Loucy (cell line): Measurements from ENCODE around the gene PRR23A.

Source experiments
- H2AFZ ChIP-seq: fragments of 200-600 bp; sonication (generic); 2 replicates; pipeline ENCODE4 v1.6.0; 2016; ENCODE audit warnings: antibody characterized with exemption, mild to moderate bottlenecking, low read length, moderate library complexity
- H3F3A ChIP-seq: fragments of 200-600 bp; 2 replicates; pipeline ENCODE4 v1.6.0; 2016; ENCODE audit warnings: antibody characterized with exemption, low read depth, mild to moderate bottlenecking
- H3K27me3 ChIP-seq: fragments of 200-600 bp; sonication (generic); 2 replicates; pipeline ENCODE4 v1.6.1; 2014; ENCODE audit warnings: low read length, mild to moderate bottlenecking; ENCODE audit not compliant: insufficient read depth, poor library complexity, severe bottlenecking
- H3K36me3 ChIP-seq: fragments of 200-600 bp; sonication (generic); 2 replicates; pipeline ENCODE4 v1.6.1; 2016; ENCODE audit warnings: low read length; ENCODE audit not compliant: insufficient read depth
- H3K4me1 ChIP-seq: fragments of 200-600 bp; sonication (generic); 2 replicates; pipeline ENCODE4 v1.5.1; 2014; ENCODE audit warnings: low read length, mild to moderate bottlenecking; ENCODE audit not compliant: insufficient read depth, poor library complexity, severe bottlenecking
- H3K4me2 ChIP-seq: fragments of 200-600 bp; sonication (generic); 2 replicates; pipeline ENCODE4 v1.6.0; 2014; ENCODE audit warnings: antibody characterized with exemption, low read length, low read depth, mild to moderate bottlenecking; ENCODE audit not compliant: poor library complexity, severe bottlenecking
- H3K4me3 ChIP-seq: fragments of 200-600 bp; sonication (generic); 2 replicates; pipeline ENCODE4 v1.5.1; 2014; ENCODE audit warnings: low read length, mild to moderate bottlenecking, mixed read lengths; ENCODE audit not compliant: poor library complexity, severe bottlenecking
- H3K79me2 ChIP-seq: fragments of 200-600 bp; sonication (generic); 2 replicates; pipeline ENCODE4 v1.6.1; 2014; ENCODE audit warnings: low read length; ENCODE audit not compliant: insufficient read depth
- H3K9ac ChIP-seq: fragments of 200-600 bp; sonication (generic); 2 replicates; pipeline ENCODE4 v1.6.0; 2014; ENCODE audit warnings: mild to moderate bottlenecking, low read depth, low read length, moderate library complexity; ENCODE audit not compliant: poor library complexity, severe bottlenecking
- H3K9me2 ChIP-seq: fragments of 200-600 bp; sonication (generic); replicated peaks from 2 replicates; pipeline ENCODE4 v1.6.1; 2016; ENCODE audit warnings: low read depth, low read length, mixed read lengths
- H3K9me3 ChIP-seq: fragments of 200-600 bp; sonication (generic); 2 replicates; pipeline ENCODE4 v1.6.1; 2014; ENCODE audit warnings: mild to moderate bottlenecking, antibody characterized with exemption, low read length, low read depth; ENCODE audit not compliant: insufficient read depth
- H4K20me1 ChIP-seq: fragments of 200-600 bp; sonication (generic); 2 replicates; pipeline ENCODE4 v1.6.0; 2014; ENCODE audit warnings: antibody characterized with exemption, low read length, mild to moderate bottlenecking; ENCODE audit not compliant: insufficient read depth, poor library complexity, severe bottlenecking
- EZH2phosphoT487 ChIP-seq: fragments of 200-600 bp; IDR thresholded peaks from 2 replicates; pipeline ENCODE4 v1.6.1; 2018; ENCODE audit warnings: antibody characterized with exemption, mild to moderate bottlenecking, moderate library complexity, borderline replicate concordance
- TF ChIP-seq, protein P1 (sequence below): fragments of 200-600 bp; sonication (generic); conservative IDR thresholded peaks from 2 replicates; pipeline ENCODE4 v1.5.1; 2014; ENCODE audit warnings: mild to moderate bottlenecking, antibody characterized with exemption, low read length

The PRR23A gene

DNA sequence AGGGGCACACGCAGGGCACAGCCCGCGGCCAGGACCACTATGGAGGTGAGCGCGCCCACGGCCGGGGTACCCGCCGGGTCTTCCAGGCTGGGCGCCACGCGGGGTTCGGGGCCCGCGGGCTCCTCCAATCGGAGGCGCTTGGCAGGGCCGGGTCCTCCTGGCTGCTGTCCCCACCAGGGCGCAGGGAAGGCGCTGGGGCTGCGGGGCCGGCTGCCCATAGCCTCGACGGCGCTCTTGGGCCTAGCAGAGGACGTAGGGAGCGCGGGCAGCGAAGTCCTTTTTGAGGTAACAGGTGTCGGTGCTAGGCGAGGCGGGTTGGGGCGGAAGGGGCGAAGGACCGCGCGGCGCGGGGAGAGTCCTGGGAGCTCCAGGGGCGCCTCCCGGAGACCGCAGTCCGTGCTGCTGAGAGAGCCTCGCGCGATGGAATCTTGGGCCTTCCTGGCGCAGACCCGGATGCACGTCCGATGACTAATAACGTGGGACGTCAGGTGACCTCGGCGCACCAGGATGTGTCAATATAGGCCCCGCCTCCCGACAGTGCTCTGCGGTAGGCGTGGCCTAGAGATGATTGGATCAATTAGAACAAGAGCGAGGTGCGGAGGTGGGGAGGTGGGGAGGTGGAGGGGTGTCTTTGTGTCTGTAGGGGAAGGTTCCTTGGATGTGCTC lies at the start of gene PRR23A:
TSS of gene PRR23A (minus strand) at position 218 of the 666 bp plus-strand sequence. CDS start at position 218, 0 bp downstream.
- H3K4me3 ChIP-seq, result no peak within 1 kb of the TSS
- no peaks in the 10 kb centered on the region for H4K20me1 ChIP-seq
- no peak within 1 kb of the TSS for H3K9ac ChIP-seq
- H3K79me2 ChIP-seq, result no peaks in the 10 kb centered on the region
- TF ChIP-seq, protein P1, sequence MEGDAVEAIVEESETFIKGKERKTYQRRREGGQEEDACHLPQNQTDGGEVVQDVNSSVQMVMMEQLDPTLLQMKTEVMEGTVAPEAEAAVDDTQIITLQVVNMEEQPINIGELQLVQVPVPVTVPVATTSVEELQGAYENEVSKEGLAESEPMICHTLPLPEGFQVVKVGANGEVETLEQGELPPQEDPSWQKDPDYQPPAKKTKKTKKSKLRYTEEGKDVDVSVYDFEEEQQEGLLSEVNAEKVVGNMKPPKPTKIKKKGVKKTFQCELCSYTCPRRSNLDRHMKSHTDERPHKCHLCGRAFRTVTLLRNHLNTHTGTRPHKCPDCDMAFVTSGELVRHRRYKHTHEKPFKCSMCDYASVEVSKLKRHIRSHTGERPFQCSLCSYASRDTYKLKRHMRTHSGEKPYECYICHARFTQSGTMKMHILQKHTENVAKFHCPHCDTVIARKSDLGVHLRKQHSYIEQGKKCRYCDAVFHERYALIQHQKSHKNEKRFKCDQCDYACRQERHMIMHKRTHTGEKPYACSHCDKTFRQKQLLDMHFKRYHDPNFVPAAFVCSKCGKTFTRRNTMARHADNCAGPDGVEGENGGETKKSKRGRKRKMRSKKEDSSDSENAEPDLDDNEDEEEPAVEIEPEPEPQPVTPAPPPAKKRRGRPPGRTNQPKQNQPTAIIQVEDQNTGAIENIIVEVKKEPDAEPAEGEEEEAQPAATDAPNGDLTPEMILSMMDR, result no peak
- no peak for TF ChIP-seq EZH2phosphoT487
- no peaks in the 10 kb centered on the region for H3K9me3 ChIP-seq
- H3K9me2 ChIP-seq, result no peaks in the 10 kb centered on the region
- no peaks in the 10 kb centered on the region for H3F3A ChIP-seq
- no peaks in the 10 kb centered on the region for H3K27me3 ChIP-seq
- H3K4me2 ChIP-seq, result no peak within 1 kb of the TSS
- no peaks in the 10 kb centered on the region for H3K36me3 ChIP-seq
- no peaks in the 10 kb centered on the region for H3K4me1 ChIP-seq
- no peak within 1 kb of the TSS for H2AFZ ChIP-seq

DNA sequence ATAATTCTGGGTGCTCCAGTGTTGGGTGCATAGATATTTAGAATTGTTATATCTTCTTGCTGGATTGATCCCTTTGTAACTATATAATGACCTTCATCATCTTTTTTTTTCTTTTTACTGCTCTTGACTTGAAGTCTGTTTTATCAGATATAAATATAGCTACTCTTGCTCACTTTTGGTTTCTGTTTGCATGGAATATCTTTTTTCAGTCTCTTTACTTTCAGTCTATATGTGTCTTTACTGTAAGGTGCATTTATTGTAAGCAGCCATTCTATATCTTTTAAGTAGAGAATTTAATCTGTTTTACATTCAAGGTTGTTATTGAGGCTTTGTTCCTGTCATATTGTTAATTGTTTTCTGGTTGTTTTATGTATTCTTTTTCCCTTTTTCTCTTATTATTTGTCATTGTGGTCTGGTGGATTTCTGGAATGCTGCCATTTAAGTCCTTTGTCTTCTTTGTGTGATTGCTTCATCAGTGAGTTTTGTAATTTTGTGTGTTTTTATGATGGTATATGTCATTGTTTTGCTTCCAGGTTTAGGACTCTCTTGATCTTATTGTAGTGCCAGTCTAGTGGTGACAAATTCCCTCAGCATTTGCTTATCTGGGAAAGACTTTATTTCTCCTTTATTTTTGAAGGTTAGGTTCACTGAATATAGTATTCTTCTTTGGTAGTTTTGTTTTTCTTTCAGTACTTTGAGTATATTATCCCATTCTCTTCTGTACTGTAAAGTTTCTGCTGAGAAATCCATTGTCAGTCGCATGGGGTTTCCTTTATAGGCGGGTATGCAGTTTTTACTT lies 46.9 kb upstream of the PRR23A start:
- no peak overlapping the region for H2AFZ ChIP-seq
- no peaks in the 10 kb centered on the region for H3K4me1 ChIP-seq
- H3K36me3 ChIP-seq, result no peaks in the 10 kb centered on the region
- no peak overlapping the region for H3K4me3 ChIP-seq
- no peaks in the 10 kb centered on the region; the same call in 1 of the 2 replicates for H3K9me3 ChIP-seq
- H3F3A ChIP-seq, result no peaks in the 10 kb centered on the region
- H3K27me3 ChIP-seq, result no peaks in the 10 kb centered on the region
- H3K79me2 ChIP-seq, result no peaks in the 10 kb centered on the region
- H3K9ac ChIP-seq, result no peak overlapping the region
- H4K20me1 ChIP-seq, result no peaks in the 10 kb centered on the region
- H3K9me2 ChIP-seq, result no peaks in the 10 kb centered on the region
- no peak for TF ChIP-seq EZH2phosphoT487
- TF ChIP-seq, protein P1, result no peak
- H3K4me2 ChIP-seq, result no peak overlapping the region

DNA sequence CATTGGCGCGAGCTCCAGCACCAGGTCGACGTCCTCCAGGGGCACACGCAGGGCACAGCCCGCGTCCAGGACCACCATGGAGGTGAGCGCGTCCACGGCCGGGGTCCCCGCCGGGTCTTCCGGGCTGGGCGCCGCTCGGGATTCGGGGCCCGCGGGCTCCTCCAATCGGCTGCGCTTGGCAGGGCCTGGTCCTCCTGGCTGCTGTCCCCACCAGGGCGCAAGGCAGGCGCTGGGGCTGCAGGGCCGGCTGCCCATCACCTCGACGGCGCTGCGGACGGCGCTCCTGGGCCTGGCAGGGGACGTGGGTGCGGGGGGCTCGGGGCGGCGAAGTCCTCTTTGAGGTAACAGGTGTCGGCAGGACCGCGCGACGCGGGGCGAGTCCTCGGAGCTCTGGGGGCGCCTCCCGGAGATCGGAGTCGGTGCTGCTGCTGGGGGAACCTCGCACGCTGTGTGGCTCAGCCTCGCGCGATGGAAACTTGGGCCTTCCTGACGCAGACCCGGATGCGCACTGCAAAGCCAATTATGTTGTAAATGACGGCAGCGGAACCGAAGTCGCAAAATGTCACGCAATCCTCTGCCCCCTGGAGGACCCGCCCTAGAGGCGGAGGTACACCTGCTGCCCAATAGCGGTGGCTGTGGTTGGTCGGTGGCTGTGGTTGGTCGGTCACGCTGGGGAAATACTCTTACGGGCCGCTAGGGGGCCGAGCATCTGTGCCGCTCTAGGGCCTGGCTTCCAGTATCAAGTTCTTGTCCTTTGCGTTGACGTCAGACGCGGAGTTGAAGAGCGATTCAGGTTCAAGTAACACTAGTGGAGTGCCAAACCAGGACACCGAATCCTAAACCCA lies 38.5 kb upstream of the PRR23A start, which contains the start of gene PRR23C:
TSS of gene PRR23C (minus strand) at position 527 of the 845 bp plus-strand sequence. CDS start at position 255, 272 bp downstream.
- no peak within 1 kb of the TSS for H3K4me2 ChIP-seq
- H4K20me1 ChIP-seq, result no peaks in the 10 kb centered on the region
- no peak within 1 kb of the TSS for H3K4me3 ChIP-seq
- H3K27me3 ChIP-seq, result no peaks in the 10 kb centered on the region
- H3K9ac ChIP-seq, result no peak within 1 kb of the TSS
- H3F3A ChIP-seq, result no peaks in the 10 kb centered on the region
- no peaks in the 10 kb centered on the region for H3K9me3 ChIP-seq
- H2AFZ ChIP-seq, result no peak within 1 kb of the TSS
- H3K79me2 ChIP-seq, result no peaks in the 10 kb centered on the region
- no peaks in the 10 kb centered on the region for H3K4me1 ChIP-seq
- no peaks in the 10 kb centered on the region for H3K9me2 ChIP-seq
- no peak for TF ChIP-seq EZH2phosphoT487
- TF ChIP-seq, protein P1, result no peak
- H3K36me3 ChIP-seq, result no peaks in the 10 kb centered on the region
